Endothelial cell (in vitro differentiated cells): ENCODE data around the gene CFAP65. TPM values are rescaled to one million over a fixed set of nuclear protein-coding genes. Genes with fewer than 3 reads are reported as not detected.

Experiments
- DNase-seq: peaks from one replicate; pipeline ENCODE4 v3.0.0; 2021; ENCODE audit warnings: low spot score
- H3K27ac Mint-ChIP-seq: one replicate; pipeline ENCODE4 v1.8.0; 2021; ENCODE audit warnings: mixed read lengths, inconsistent platforms; ENCODE audit not compliant: unreplicated experiment
- H3K27me3 Mint-ChIP-seq: one replicate; pipeline ENCODE4 v1.8.0; 2021; ENCODE audit warnings: mild to moderate bottlenecking, moderate library complexity, mixed read lengths, inconsistent platforms; ENCODE audit not compliant: unreplicated experiment
- H3K36me3 Mint-ChIP-seq: one replicate; pipeline ENCODE4 v1.8.0; 2021; ENCODE audit warnings: mild to moderate bottlenecking, low read depth, mixed read lengths, inconsistent platforms; ENCODE audit not compliant: unreplicated experiment
- H3K4me1 Mint-ChIP-seq: one replicate; pipeline ENCODE4 v1.8.0; 2021; ENCODE audit warnings: mild to moderate bottlenecking, mixed read lengths, inconsistent platforms; ENCODE audit not compliant: unreplicated experiment
- H3K4me3 Mint-ChIP-seq: one replicate; pipeline ENCODE4 v1.8.0; 2021; ENCODE audit warnings: mild to moderate bottlenecking, mixed read lengths, inconsistent platforms; ENCODE audit not compliant: unreplicated experiment
- H3K9me3 Mint-ChIP-seq: one replicate; pipeline ENCODE4 v1.8.0; 2021; ENCODE audit warnings: mixed read lengths, inconsistent platforms; ENCODE audit not compliant: unreplicated experiment
- total RNA-seq: library from RNA; stranded (reverse); fragmentation: NEBNext Ultra II Directional; extraction: Animal tissue kit (Norgen Biotek cat#: 25700); gene quantifications from one replicate; pipeline ENCODE4 v1.2.1, GENCODE V29; 2021; ENCODE audit not compliant: unreplicated experiment
- TF ChIP-seq, protein P1 (sequence below): fragments of 200-600 bp; sonication (generic); IDR thresholded peaks from one replicate; pipeline ENCODE4 v1.5.0; 2021; ENCODE audit warnings: antibody characterized with exemption; ENCODE audit not compliant: unreplicated experiment

Gene CFAP65
- total RNA-seq, 1 donor from 2014 or later, result 0.59 TPM

DNA sequence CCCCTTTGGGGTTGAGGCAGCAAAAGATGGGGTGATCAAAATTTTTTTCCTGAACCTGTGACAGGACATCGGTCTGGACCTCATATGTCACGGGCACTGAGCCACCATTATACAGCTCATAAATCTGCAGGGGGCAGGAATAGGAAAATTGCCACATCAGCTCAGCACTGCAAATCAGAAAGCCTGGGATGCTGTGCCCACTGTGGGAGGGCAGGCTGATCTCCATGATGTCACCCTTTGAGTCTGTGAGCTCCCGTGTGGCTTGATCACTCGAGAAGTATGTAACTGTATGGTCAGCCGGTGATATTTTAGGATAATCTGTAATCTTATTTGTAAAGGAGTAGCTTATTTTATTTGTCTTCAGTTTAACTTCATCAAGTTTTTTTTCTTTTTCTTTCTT lies 30.4 kb downstream of the CFAP65 start:
- Mint-ChIP-seq H3K27me3 (peaks cover 10% of the 10 kb centered on the region), H3K36me3 (no peaks in the 10 kb centered on the region), H3K9me3 (no peaks in the 10 kb centered on the region), H3K4me1 (peaks cover 3% of the 10 kb centered on the region), H3K27ac (no peak overlapping the region), H3K4me3 (no peak overlapping the region)
- TF ChIP-seq, protein P1, sequence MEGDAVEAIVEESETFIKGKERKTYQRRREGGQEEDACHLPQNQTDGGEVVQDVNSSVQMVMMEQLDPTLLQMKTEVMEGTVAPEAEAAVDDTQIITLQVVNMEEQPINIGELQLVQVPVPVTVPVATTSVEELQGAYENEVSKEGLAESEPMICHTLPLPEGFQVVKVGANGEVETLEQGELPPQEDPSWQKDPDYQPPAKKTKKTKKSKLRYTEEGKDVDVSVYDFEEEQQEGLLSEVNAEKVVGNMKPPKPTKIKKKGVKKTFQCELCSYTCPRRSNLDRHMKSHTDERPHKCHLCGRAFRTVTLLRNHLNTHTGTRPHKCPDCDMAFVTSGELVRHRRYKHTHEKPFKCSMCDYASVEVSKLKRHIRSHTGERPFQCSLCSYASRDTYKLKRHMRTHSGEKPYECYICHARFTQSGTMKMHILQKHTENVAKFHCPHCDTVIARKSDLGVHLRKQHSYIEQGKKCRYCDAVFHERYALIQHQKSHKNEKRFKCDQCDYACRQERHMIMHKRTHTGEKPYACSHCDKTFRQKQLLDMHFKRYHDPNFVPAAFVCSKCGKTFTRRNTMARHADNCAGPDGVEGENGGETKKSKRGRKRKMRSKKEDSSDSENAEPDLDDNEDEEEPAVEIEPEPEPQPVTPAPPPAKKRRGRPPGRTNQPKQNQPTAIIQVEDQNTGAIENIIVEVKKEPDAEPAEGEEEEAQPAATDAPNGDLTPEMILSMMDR, result no peak
- DNase-seq, result no peak

DNA sequence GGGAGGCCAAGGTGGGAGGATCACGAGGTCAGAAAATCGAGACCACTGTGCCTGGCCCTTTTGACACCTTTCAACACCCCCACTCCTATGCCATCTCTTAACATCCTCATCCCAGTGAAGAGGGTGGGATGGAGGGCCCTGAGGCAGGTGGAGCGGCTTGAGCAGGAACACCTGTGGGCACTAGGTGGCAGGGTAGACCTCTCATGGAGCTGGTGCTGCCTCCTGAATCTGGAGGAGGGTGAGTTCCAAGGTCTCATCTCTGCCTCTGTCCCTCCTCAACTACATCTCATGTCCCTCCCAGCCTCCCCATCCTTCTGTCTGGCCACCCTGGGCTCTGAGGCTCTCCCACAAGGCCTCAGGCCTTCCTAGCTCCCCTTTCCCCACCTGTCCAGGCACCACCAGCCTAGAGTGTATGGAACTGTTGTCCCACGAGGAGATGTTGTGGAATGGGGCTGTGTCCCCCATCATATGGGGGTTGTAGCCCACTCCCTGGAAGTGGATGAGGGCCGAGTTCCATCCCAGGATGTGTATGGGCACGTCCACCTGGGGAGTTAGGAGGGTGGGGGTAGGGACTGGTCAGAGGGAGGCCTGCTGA lies 31.1 kb downstream of the CFAP65 start:
- H3K9me3 Mint-ChIP-seq, result no peaks in the 10 kb centered on the region
- H3K36me3 Mint-ChIP-seq, result no peaks in the 10 kb centered on the region
- TF ChIP-seq, protein P1, result no peak
- no peak for DNase-seq
- peaks cover 3% of the 10 kb centered on the region for H3K4me1 Mint-ChIP-seq
- no peak overlapping the region for H3K4me3 Mint-ChIP-seq
- H3K27me3 Mint-ChIP-seq, result peaks cover 12% of the 10 kb centered on the region
- no peak overlapping the region for H3K27ac Mint-ChIP-seq

DNA sequence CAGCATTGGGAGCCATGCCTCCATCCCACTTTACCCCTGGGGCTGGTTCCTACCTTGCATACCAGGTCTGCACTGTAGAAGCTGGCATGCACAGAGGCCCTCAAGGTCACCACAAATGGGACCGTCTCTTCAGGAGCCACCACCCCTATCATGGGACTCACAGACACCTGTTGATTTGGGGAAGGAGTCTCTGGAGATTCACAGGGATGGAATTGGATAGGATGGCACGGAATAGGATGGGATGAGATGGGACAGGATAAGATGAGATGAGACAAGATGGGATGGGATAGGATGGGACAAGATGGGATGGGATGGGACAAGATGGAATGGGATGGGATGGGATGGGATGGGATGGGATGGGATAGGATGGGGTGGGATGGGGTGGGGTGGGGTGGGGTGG lies 32.0 kb downstream of the CFAP65 start:
- TF ChIP-seq, protein P1, result no peak
- Mint-ChIP-seq H3K27ac (no peak overlapping the region), H3K27me3 (peaks cover 16% of the 10 kb centered on the region), H3K4me1 (peaks cover 3% of the 10 kb centered on the region), H3K9me3 (no peaks in the 10 kb centered on the region), H3K36me3 (peaks cover 4% of the 10 kb centered on the region), H3K4me3 (no peak overlapping the region)
- no peak for DNase-seq

DNA sequence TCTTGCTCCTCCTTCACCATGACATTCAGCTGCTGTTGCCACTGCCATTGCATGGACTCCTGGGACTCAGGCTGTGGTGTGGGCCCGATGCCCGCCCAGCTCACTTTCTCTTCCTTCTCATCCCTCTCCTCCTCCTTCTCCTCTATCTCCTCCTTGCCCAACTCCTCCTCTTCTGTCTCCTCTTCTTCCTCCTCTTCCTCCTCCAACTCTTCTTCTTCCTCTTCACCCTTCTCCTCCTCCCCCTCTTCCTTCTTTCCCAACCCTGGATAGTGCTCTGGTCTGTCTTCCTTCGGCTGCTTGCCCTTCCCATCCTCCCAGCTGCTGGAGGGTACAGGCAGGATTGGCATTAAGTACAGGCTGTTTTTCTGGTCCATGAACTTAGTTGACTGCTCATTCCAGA lies 37.3 kb downstream of the CFAP65 start:
- H3K4me3 Mint-ChIP-seq, result no peak overlapping the region
- TF ChIP-seq, protein P1, result no peak
- H3K27ac Mint-ChIP-seq, result no peak overlapping the region
- H3K4me1 Mint-ChIP-seq, result peaks cover 7% of the 10 kb centered on the region
- no peak for DNase-seq
- H3K27me3 Mint-ChIP-seq, result peaks cover 26% of the 10 kb centered on the region
- H3K36me3 Mint-ChIP-seq, result peaks cover 4% of the 10 kb centered on the region
- no peaks in the 10 kb centered on the region for H3K9me3 Mint-ChIP-seq

DNA sequence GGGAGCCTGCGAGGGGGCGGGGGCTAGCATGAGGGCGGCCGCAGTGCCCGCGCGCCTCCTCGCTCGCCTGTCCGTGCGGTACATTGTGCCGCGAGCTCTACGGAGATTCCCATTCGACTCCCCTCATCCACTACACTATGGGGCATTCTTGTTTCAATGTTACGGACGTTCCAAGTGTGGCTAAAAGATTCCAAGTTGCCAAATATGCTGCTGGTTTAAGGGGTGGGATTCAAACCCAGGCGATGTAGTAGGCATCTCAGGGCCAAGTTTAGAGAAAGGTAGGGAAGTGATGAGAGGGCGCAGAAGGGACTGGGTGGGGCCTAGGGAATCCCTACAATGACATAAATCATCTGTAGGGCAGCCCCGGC lies 38.1 kb downstream of the CFAP65 start:
- Mint-ChIP-seq H3K4me3 (no peak overlapping the region), H3K27ac (no peak overlapping the region), H3K27me3 (peaks cover 26% of the 10 kb centered on the region), H3K4me1 (peaks cover 7% of the 10 kb centered on the region), H3K9me3 (no peaks in the 10 kb centered on the region), H3K36me3 (peaks cover 4% of the 10 kb centered on the region)
- DNase-seq, result no peak
- TF ChIP-seq, protein P1, result no peak
